H4 (cell line): ENCODE results near the gene TM9SF4. TPM values are rescaled to one million over a fixed set of nuclear protein-coding genes. Genes with fewer than 3 reads are reported as not detected.
"Not testable (repeated sequence)": the region's sequence is repeated elsewhere in the genome, so short reads cannot be mapped to it uniquely, and the experiment has no call there.

Experiments used
- DNase-seq: peaks from one replicate; pipeline ENCODE4 v3.0.0-alpha.2; 2015; ENCODE audit warnings: low spot score
- total RNA-seq: library from RNA; depleted of rRNA; stranded (reverse); fragments of >200 nt; shearing (Covaris generic); gene quantifications from 2 replicates; pipeline ENCODE4 v1.2.3, GENCODE V29; 2014

The TM9SF4 gene
- total RNA-seq, 1 experiment from 2014 or later: 39.7 TPM

- DNase-seq: no peak
Measured at GRCh38 chr20:32089637-32090362, 19.7 kb upstream of the TM9SF4 start.

- peak; percentile 72 for DNase-seq
Measured at GRCh38 chr20:32091888-32092346, 17.6 kb upstream of the TM9SF4 start.

GRCh38 chr20:32098786-32099185, 10.7 kb upstream of the TM9SF4 start:
- DNase-seq: no peak

- DNase-seq: no peak
Measured at GRCh38 chr20:32108814-32109391, 611 bp upstream of the TM9SF4 start.

GRCh38 chr20:32110173-32110704, 725 bp downstream of the TM9SF4 start:
- DNase-seq: peak; percentile 16

GRCh38 chr20:32110727-32111126, 1.2 kb downstream of the TM9SF4 start:
- no peak for DNase-seq

- DNase-seq: no peak
Measured at GRCh38 chr20:32111156-32111686, 1.7 kb downstream of the TM9SF4 start.

GRCh38 chr20:32111753-32112152, 2.2 kb downstream of the TM9SF4 start:
- DNase-seq: no peak

- DNase-seq: no peak
Measured at GRCh38 chr20:32112841-32113240, 3.3 kb downstream of the TM9SF4 start.

- DNase-seq: no peak
Measured at GRCh38 chr20:32113591-32114260, 4.2 kb downstream of the TM9SF4 start.

- no peak for DNase-seq
Measured at GRCh38 chr20:32114305-32114960, 4.9 kb downstream of the TM9SF4 start.

GRCh38 chr20:32115211-32115767, 5.8 kb downstream of the TM9SF4 start:
- no peak for DNase-seq

- no peak for DNase-seq
Measured at GRCh38 chr20:32116079-32116521, 6.6 kb downstream of the TM9SF4 start.

GRCh38 chr20:32116796-32117195, 7.3 kb downstream of the TM9SF4 start:
- not testable (repeated sequence) for DNase-seq

- not testable (repeated sequence) for DNase-seq
Measured at GRCh38 chr20:32118427-32118826, 8.9 kb downstream of the TM9SF4 start.

- no peak for DNase-seq
Measured at GRCh38 chr20:32119734-32120133, 10.2 kb downstream of the TM9SF4 start.

- not testable (repeated sequence) for DNase-seq
Measured at GRCh38 chr20:32121908-32122307, 12.4 kb downstream of the TM9SF4 start.

- DNase-seq: no peak
Measured at GRCh38 chr20:32123088-32123487, 13.6 kb downstream of the TM9SF4 start.

- no peak for DNase-seq
Measured at GRCh38 chr20:32124916-32125454, 15.5 kb downstream of the TM9SF4 start.

- no peak for DNase-seq
Measured at GRCh38 chr20:32125506-32125905, 16.0 kb downstream of the TM9SF4 start.

GRCh38 chr20:32126919-32127318, 17.4 kb downstream of the TM9SF4 start:
- no peak for DNase-seq
